ENCODE measurements around the gene SMOC1.

DNA sequence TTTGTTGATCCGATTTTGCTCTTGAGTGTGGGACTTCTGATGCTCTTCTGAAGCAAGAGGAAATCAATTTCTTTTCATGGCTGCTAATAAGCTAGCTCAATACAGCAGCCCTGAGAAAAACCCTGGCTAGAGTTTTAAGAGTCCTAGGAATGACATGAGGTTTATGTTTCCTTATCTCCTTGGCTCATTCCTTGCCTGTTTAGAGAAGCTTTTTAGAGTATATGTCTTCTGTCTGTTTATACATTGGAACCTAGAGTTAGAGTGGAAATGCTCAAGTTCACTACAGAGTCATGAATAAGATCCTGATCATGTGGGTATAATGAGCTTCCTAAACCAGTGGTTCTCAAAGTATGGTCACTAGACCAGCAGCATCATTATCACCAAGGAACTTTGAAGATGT lies 34.5 kb downstream of the SMOC1 start:
- TF ChIP-seq, protein P1, sequence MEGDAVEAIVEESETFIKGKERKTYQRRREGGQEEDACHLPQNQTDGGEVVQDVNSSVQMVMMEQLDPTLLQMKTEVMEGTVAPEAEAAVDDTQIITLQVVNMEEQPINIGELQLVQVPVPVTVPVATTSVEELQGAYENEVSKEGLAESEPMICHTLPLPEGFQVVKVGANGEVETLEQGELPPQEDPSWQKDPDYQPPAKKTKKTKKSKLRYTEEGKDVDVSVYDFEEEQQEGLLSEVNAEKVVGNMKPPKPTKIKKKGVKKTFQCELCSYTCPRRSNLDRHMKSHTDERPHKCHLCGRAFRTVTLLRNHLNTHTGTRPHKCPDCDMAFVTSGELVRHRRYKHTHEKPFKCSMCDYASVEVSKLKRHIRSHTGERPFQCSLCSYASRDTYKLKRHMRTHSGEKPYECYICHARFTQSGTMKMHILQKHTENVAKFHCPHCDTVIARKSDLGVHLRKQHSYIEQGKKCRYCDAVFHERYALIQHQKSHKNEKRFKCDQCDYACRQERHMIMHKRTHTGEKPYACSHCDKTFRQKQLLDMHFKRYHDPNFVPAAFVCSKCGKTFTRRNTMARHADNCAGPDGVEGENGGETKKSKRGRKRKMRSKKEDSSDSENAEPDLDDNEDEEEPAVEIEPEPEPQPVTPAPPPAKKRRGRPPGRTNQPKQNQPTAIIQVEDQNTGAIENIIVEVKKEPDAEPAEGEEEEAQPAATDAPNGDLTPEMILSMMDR (IDR thresholded peaks at IDR 0.05; ENCODE audit: low read depth, low read length): no peak
- TF ChIP-seq EZH2phosphoT487 (IDR thresholded peaks at IDR 0.05; ENCODE audit: low read depth): no peak
